ENCODE results near the gene ZNF668.

- TF ChIP-seq EGR1 (IDR thresholded peaks at IDR 0.05) = no peak
- TF ChIP-seq TEAD4 (IDR thresholded peaks at IDR 0.05) = no peak
- TF ChIP-seq TAF1 (IDR thresholded peaks at IDR 0.05; ENCODE audit: low read depth) = no peak
- TF ChIP-seq NFIC (IDR thresholded peaks at IDR 0.05) = no peak
Observed at GRCh38 chr16:31110106-31111034, 36.3 kb upstream of the ZNF668 start.

All from Ishikawa (cell line).